PC-3 (cell line): Measurements from ENCODE around the gene ARHGAP15.

Source experiments
- EZH2 ChIP-seq: fragments of 300-600 bp; sonication (generic); IDR thresholded peaks from one replicate; pipeline ENCODE4 v1.6.1; 2017; ENCODE audit warnings: antibody characterized with exemption, mild to moderate bottlenecking, low read length; ENCODE audit not compliant: unreplicated experiment
- EZH2phosphoT487 ChIP-seq: fragments of 300-600 bp; sonication (generic); IDR thresholded peaks from 2 replicates; pipeline ENCODE4 v1.6.1; 2018; ENCODE audit warnings: mild to moderate bottlenecking, antibody characterized with exemption, low read length, borderline replicate concordance
- TF ChIP-seq, protein P1 (sequence below): fragments of 300-600 bp; sonication (generic); conservative IDR thresholded peaks from 2 replicates; pipeline ENCODE4 v1.5.1; 2017; ENCODE audit warnings: antibody characterized with exemption, low read depth, mild to moderate bottlenecking, low read length

DNA sequence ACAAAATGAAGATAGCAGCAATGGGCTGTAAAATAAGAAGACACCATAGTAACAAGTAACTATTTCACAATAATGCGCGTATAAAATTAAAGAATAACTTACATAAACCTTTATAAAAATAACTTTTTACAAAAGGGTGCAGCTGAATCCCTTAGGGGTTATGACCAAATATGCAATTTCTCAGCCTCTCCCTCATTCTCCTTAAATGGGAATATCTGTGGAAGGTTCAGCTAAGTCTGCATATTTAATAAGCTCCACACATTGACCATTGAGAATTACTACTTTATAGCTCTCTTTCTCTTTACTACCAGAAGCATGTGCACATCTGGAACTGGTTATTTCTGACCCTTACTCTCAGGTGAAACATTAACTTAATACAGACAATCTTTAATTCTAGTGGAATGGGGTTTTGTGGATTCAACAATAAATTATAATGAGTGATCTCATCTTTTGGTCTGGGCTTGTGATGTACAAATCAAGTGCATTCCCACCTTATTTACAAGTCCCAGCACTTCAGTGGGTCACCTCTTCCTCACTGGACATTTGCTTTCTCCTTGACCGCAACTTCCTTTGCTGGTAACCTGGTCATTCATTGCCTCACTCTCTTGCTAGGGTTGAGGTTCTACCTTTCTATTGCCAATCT, 15.7 kb downstream of the ARHGAP15 start:
- TF ChIP-seq, protein P1, sequence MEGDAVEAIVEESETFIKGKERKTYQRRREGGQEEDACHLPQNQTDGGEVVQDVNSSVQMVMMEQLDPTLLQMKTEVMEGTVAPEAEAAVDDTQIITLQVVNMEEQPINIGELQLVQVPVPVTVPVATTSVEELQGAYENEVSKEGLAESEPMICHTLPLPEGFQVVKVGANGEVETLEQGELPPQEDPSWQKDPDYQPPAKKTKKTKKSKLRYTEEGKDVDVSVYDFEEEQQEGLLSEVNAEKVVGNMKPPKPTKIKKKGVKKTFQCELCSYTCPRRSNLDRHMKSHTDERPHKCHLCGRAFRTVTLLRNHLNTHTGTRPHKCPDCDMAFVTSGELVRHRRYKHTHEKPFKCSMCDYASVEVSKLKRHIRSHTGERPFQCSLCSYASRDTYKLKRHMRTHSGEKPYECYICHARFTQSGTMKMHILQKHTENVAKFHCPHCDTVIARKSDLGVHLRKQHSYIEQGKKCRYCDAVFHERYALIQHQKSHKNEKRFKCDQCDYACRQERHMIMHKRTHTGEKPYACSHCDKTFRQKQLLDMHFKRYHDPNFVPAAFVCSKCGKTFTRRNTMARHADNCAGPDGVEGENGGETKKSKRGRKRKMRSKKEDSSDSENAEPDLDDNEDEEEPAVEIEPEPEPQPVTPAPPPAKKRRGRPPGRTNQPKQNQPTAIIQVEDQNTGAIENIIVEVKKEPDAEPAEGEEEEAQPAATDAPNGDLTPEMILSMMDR, result no peak
- no peak for TF ChIP-seq EZH2
- no peak for TF ChIP-seq EZH2phosphoT487
